HG02973 (cell line): ENCODE results near the gene PDE6D.
"Not testable (repeated sequence)": the region's sequence is repeated elsewhere in the genome, so short reads cannot be mapped to it uniquely, and the experiment has no call there.

Experiments
- ATAC-seq: cut with Tn5 transposase; IDR thresholded peaks from one replicate; pipeline ENCODE4 v1.9.1; 2021; ENCODE audit warnings: moderate library complexity; ENCODE audit not compliant: unreplicated experiment

The PDE6D gene

GRCh38 chr2:231720987-231721966, 59.8 kb downstream of the PDE6D start:
- peak; percentile 48 for ATAC-seq

- no peak for ATAC-seq
Observed at GRCh38 chr2:231720292-231720986, 60.6 kb downstream of the PDE6D start.

GRCh38 chr2:231718799-231719198, 62.3 kb downstream of the PDE6D start:
- ATAC-seq = no peak

GRCh38 chr2:231717281-231718171, 63.6 kb downstream of the PDE6D start:
- ATAC-seq = no peak

- ATAC-seq = no peak
Observed at GRCh38 chr2:231716666-231717280, 64.3 kb downstream of the PDE6D start.

GRCh38 chr2:231715988-231716616, 65.0 kb downstream of the PDE6D start:
- ATAC-seq = no peak

GRCh38 chr2:231715499-231715837, 65.6 kb downstream of the PDE6D start:
- ATAC-seq = no peak

- ATAC-seq = no peak
Observed at GRCh38 chr2:231714639-231715498, 66.2 kb downstream of the PDE6D start.

- ATAC-seq = peak; percentile 27
Observed at GRCh38 chr2:231713730-231714638, 67.1 kb downstream of the PDE6D start.

GRCh38 chr2:231713406-231713729, 67.7 kb downstream of the PDE6D start:
- not testable (repeated sequence) for ATAC-seq

- ATAC-seq = not testable (repeated sequence)
Observed at GRCh38 chr2:231712451-231713021, 68.5 kb downstream of the PDE6D start.

- ATAC-seq = no peak
Observed at GRCh38 chr2:231711677-231712450, 69.2 kb downstream of the PDE6D start.

- ATAC-seq = no peak
Observed at GRCh38 chr2:231710799-231711676, 70.0 kb downstream of the PDE6D start.

GRCh38 chr2:231709981-231710798, 70.9 kb downstream of the PDE6D start:
- peak; percentile 17 for ATAC-seq

- ATAC-seq = no peak
Observed at GRCh38 chr2:231709636-231709980, 71.5 kb downstream of the PDE6D start.
